Activated CD4-positive, alpha-beta T cell treated with anti-CD3 and anti-CD28 coated beads, Interleukin-2, amount 10 ng/mL, durations not matched to agents 24 days and 14 days (primary cell): ENCODE data around the gene CDH22. TPM values are rescaled to one million over a fixed set of nuclear protein-coding genes. Genes with fewer than 3 reads are reported as not detected.

Source experiments
- DNase-seq: peaks from one replicate; pipeline ENCODE4 v3.0.0; 2022
- H3K27ac Mint-ChIP-seq: one replicate; pipeline ENCODE4 v1.8.0; 2022; ENCODE audit warnings: mild to moderate bottlenecking, mixed read lengths
- H3K27me3 Mint-ChIP-seq: one replicate; pipeline ENCODE4 v1.8.0; 2022; ENCODE audit warnings: mixed read lengths
- H3K36me3 Mint-ChIP-seq: one replicate; pipeline ENCODE4 v1.8.0; 2022; ENCODE audit warnings: low read depth, mild to moderate bottlenecking, mixed read lengths
- H3K4me1 Mint-ChIP-seq: one replicate; pipeline ENCODE4 v1.8.0; 2021; ENCODE audit warnings: mixed read lengths
- H3K4me3 Mint-ChIP-seq: one replicate; pipeline ENCODE4 v1.8.0; 2022; ENCODE audit warnings: mild to moderate bottlenecking, moderate library complexity, mixed read lengths
- H3K9me3 Mint-ChIP-seq: one replicate; pipeline ENCODE4 v1.8.0; 2021; ENCODE audit warnings: mixed read lengths
- intact Hi-C: fragments of 100-400 bp; cut with micrococcal nuclease; formaldehyde crosslinking; loops from one replicate; pipeline ENCODE4 v1.15.1; 2023
- total RNA-seq: library from RNA; stranded (reverse); gene quantifications from 2 replicates; pipeline ENCODE4 v1.2.3, GENCODE V29; 2022

CDH22 gene
- total RNA-seq, 1 donor from 2014 or later = not detected

DNA sequence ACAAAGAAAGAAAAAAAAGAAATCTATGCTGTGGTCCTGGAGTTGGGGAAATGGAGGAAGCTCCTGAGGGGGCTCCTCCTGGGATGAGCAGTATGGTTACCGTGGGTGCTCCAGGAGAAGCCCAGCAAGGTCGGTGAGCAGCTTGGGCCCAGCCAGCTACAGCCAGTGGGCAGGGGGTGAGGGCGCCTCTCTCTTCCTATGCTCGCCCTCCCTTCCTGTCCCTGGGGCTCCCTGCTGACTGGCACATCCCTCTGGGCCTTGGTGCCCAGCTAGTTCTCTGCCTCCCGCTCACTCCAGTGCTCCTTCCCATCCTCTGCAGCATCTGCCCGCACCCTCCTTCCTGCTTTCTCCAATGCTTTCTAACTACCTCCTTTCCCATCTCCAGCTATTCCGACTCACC, 173.6 kb downstream of the CDH22 start:
- Mint-ChIP-seq H3K4me3 (no peak overlapping the region), H3K27me3 (peaks cover 32% of the 10 kb centered on the region), H3K36me3 (no peaks in the 10 kb centered on the region), H3K4me1 (peaks cover 2% of the 10 kb centered on the region), H3K9me3 (no peaks in the 10 kb centered on the region), H3K27ac (no peak overlapping the region)
- intact Hi-C loops = no loop called here
- no peak for DNase-seq

DNA sequence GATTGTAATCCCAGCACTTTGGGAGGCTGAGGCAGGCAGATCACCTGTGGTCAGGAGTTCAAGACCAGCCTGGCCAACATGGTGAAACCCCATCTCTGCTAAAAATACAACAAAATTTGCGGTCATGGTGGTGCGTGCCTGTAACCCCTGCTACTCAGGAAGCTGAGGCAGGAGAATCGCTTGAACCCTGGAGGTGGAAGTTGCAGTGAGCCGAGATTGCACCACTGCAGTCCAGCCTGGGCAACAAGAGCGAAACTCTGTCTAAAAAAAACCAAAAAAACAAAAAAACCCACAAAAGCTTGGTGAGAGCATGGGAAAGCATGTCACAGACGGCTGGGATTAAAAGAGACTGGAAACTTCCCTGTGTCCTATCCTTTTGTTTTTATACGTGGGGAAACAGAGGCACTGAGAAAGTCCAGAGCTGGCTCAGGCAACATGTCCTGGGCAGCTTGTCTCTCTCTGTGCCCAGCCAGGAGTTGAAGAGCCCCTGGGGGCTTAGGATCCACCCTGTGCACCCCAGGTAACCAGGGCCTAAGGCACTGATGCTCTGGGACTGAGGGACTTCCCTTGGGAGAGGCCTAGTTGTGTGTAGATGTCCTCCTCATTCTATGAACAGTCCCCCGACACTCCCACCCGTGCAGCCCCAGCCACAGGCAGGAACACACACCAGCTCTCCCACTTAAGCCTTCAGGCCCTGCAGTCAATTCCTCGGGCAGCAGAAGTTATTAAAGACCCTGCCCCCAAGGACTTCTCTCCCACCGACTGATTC, 174.2 kb downstream of the CDH22 start:
- peaks cover 32% of the 10 kb centered on the region for H3K27me3 Mint-ChIP-seq
- intact Hi-C loops = no loop called here
- H3K4me1 Mint-ChIP-seq = peaks cover 2% of the 10 kb centered on the region
- H3K36me3 Mint-ChIP-seq = no peaks in the 10 kb centered on the region
- no peak for DNase-seq
- no peak overlapping the region for H3K4me3 Mint-ChIP-seq
- H3K27ac Mint-ChIP-seq = no peak overlapping the region
- H3K9me3 Mint-ChIP-seq = no peaks in the 10 kb centered on the region

DNA sequence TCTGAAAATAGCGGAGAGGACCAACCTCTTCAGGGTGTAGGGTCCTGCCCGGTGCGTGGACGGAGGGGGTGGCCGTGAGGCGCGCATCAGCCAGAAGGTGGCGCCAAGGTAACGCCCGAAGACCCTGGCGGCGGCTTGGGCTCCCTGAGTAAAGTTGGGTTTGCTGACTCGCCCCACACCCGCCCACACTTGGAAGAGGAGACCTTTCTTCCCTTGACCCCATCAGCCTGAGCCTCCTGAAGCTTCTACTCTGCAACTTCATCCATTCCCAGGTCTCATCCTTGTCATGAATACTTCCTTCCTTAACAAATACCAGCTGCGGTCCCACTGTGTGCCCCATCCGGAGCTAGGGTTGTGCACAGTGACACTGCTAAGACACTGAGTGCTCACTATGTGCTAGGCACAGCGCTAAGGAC, 175.6 kb downstream of the CDH22 start:
- peak; percentile 86 for DNase-seq
- intact Hi-C loops = loop anchor here (1.0 kb wide), 1 partner anchor 42 kb away; no protein-coding TSS in a partner anchor
- peaks cover 30% of the 10 kb centered on the region for H3K27me3 Mint-ChIP-seq
- H3K4me3 Mint-ChIP-seq = no peak overlapping the region
- H3K4me1 Mint-ChIP-seq = peaks cover 2% of the 10 kb centered on the region
- H3K27ac Mint-ChIP-seq = no peak overlapping the region
- H3K36me3 Mint-ChIP-seq = no peaks in the 10 kb centered on the region
- H3K9me3 Mint-ChIP-seq = no peaks in the 10 kb centered on the region

DNA sequence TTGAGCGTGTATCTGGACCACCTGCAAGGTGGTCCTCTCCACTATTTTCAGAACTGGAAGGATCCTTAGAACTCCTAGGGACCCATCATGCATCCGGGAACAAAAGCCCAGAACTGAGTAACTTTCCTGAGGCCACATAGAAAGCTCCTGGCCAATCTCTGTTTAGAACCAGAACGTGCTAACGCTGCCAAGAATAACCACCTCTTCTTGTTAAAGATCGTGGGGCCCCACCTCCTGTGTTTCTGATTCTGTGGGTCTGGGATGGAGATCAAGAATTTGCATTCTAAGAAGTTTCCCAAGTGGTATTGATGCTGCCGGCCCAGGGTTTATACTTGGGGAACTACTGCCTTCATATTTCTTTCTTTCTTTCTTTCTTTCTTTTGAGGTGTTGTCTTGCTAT, 176.9 kb downstream of the CDH22 start:
- H3K9me3 Mint-ChIP-seq = no peaks in the 10 kb centered on the region
- H3K4me1 Mint-ChIP-seq = peaks cover 2% of the 10 kb centered on the region
- peaks cover 30% of the 10 kb centered on the region for H3K27me3 Mint-ChIP-seq
- no peak for DNase-seq
- H3K27ac Mint-ChIP-seq = no peak overlapping the region
- no peak overlapping the region for H3K4me3 Mint-ChIP-seq
- intact Hi-C loops = no loop called here
- no peaks in the 10 kb centered on the region for H3K36me3 Mint-ChIP-seq

DNA sequence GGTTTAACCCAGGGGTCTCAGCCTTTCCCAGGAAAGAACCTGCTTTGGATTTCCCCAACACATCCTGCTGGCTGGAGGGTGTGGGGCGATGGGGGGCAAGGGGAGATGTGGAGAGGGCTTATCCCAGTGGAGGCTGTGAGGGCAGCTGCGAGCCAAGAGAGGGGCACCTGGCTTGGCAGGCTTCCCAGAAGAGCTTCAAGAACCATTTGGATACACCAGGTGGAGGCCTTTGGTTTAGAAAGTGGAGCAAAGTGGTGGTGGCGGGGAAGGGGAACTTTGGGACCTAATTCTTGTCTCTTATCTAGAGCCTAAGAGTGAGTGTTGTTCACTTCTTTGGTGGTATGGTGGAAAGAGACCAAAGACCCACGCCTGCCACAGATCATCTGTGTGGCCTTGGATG, 177.8 kb downstream of the CDH22 start:
- Mint-ChIP-seq H3K36me3 (no peaks in the 10 kb centered on the region), H3K4me1 (peaks cover 2% of the 10 kb centered on the region), H3K27ac (no peak overlapping the region), H3K9me3 (no peaks in the 10 kb centered on the region), H3K4me3 (no peak overlapping the region), H3K27me3 (peaks cover 22% of the 10 kb centered on the region)
- intact Hi-C loops = no loop called here
- no peak for DNase-seq

DNA sequence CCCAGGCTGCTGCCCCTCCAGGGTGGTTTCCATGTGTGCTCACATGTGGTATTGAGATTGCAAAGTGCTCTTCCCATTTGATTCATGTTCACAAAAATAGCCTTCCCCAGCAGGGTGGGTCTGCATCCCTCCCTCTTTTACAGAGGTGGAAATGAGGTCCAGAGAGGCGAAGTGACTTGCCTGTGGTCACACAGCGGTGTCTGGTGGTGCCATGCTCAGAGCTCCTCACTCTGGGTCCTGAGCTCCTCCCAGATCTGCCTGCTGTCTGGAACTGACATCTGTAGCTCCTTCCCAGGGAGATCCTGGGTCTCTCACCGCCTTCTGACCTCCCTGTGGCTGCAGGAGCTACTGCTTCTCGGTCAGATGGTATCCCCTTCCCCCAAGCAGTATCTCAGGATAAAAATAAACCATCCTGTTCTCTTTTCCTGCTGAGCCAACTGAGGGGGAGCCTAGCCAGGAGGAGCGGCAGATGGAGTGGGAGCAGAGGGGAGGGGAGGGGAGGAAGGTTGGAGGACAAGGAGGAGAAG, 178.3 kb downstream of the CDH22 start:
- Mint-ChIP-seq H3K4me1 (peaks cover 2% of the 10 kb centered on the region), H3K4me3 (no peak overlapping the region), H3K27me3 (peaks cover 22% of the 10 kb centered on the region), H3K9me3 (no peaks in the 10 kb centered on the region), H3K27ac (no peak overlapping the region), H3K36me3 (no peaks in the 10 kb centered on the region)
- no peak for DNase-seq
- intact Hi-C loops = no loop called here

DNA sequence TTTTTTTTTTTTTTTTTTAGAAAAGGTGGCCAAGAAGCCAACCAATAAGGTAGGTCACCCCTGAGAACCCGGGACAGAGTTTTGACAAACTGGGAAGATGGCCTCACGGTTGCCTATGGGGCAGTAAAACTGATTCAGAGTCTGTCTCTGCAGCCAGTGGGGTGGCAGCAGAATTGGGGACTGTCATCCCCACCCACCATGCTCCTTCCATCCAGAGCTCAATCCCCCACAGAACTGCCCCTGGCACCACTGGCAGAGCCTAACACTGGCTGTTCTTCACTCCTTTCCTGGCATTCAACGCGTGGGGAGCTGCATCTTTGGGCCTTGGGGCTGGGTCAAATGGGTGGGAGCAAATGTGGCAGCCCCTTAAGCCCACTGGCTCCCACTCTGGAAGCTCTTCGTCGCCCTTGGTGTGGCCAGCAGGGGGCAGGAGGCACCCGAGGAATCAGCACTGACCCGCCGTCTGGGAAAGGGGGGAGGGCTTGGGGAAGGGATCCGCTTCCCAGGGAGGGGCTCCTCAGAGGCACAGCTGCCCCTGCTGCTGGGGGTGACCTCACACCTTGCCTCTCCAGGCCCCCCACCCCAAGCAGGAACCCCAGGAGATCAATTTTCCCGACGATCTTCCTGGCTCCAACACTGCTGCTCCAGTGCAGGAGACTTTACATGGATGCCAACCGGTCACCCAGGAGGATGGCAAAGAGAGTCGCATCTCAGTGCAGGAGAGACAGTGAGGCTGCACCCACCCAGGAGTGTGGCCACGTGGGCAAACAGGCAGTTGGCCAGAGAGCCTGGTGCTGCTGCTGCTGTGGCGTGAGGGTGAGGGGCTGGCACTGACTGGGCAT, 179.8 kb downstream of the CDH22 start:
- H3K27me3 Mint-ChIP-seq = peaks cover 19% of the 10 kb centered on the region
- no peak for DNase-seq
- H3K27ac Mint-ChIP-seq = no peak overlapping the region
- intact Hi-C loops = no loop called here
- H3K9me3 Mint-ChIP-seq = no peaks in the 10 kb centered on the region
- peaks cover 2% of the 10 kb centered on the region for H3K4me1 Mint-ChIP-seq
- no peak overlapping the region for H3K4me3 Mint-ChIP-seq
- H3K36me3 Mint-ChIP-seq = no peaks in the 10 kb centered on the region

DNA sequence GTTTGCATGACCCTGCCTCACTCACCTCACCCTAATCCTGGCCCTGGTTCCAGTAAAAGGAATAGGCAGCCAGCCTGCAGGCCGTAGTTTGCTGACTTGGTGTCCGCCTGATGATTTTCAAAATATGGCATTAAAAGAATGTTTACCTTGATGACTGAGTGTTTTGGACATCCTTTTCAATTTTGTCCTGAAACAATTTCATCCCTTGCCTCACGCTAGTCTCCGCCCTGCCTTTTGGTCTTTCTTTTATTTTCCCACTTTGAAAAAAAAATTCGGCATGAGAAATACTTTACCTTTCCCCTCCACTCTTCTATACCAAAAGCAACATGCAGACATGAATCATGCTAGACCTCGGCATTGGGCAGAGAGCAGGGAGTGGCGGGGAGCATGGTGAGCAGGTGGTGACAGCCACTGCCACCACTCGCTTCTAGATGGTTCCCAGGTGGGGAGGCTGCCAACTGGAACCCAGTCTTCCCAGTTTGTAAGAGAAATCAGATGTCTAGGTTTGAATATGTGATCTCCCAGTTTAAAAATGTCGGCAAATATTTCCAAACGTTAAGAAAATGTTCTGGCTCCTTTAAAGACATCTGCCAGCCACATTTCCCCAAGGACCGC, 180.8 kb downstream of the CDH22 start:
- DNase-seq = no peak
- peaks cover 14% of the 10 kb centered on the region for H3K27me3 Mint-ChIP-seq
- no peaks in the 10 kb centered on the region for H3K4me1 Mint-ChIP-seq
- no peaks in the 10 kb centered on the region for H3K36me3 Mint-ChIP-seq
- H3K27ac Mint-ChIP-seq = no peak overlapping the region
- no peak overlapping the region for H3K4me3 Mint-ChIP-seq
- no peaks in the 10 kb centered on the region for H3K9me3 Mint-ChIP-seq
- intact Hi-C loops = no loop called here

DNA sequence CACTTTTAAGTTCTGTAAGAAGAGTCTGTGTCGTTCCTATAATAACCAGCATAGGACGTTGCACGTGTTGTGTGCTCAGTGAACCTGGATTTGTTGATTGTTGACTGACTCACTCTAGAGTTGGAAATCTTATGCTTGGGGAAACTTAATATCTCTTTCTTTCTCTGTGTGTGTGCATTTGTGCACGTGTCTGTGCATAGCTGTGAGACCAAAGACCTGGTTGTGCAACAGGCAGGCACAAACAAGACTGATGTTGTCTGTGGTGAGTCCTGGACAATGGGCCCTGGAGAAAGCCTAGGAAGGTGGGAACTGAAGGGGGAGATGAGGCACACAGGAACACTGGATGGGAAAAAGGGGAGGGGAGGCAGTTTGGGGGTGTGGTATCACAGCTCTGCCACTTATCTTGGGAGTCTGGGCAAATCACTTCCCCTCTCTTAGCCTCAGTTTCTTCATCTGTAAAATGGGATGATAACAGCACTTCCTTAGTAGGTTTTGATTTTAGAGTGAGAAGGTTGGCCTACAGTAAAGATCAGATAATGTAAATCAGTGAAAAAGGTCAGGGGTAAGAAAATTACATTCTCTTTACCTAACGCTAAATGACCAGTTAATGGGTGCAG, 181.8 kb downstream of the CDH22 start:
- H3K9me3 Mint-ChIP-seq = no peaks in the 10 kb centered on the region
- no peak for DNase-seq
- no peak overlapping the region for H3K4me3 Mint-ChIP-seq
- intact Hi-C loops = no loop called here
- no peaks in the 10 kb centered on the region for H3K4me1 Mint-ChIP-seq
- peaks cover 12% of the 10 kb centered on the region for H3K27me3 Mint-ChIP-seq
- H3K27ac Mint-ChIP-seq = no peak overlapping the region
- no peaks in the 10 kb centered on the region for H3K36me3 Mint-ChIP-seq

Other genes starting within 250 kb of the CDH22 start
- gene NCOA5, start 218.5 kb downstream of the CDH22 start, total RNA-seq = 27.6 and 30.3 TPM in 2 replicates
- 2.5 and 2.7 TPM in 2 replicates for gene CD40, start 190.2 kb downstream of the CDH22 start, total RNA-seq
- 64.5 and 66.4 TPM in 2 replicates for gene ELMO2, start 98.1 kb upstream of the CDH22 start, total RNA-seq
- gene ZNF334, start 205.1 kb upstream of the CDH22 start, total RNA-seq = 1.6 and 2.0 TPM in 2 replicates
- gene OCSTAMP, start 242.2 kb upstream of the CDH22 start, total RNA-seq = 0.37 and 0.40 TPM in 2 replicates